SK-N-MC (cell line): ENCODE data around the gene FXR2.
"Not testable (repeated sequence)": the region's sequence is repeated elsewhere in the genome, so short reads cannot be mapped to it uniquely, and the experiment has no call there.

Experiments
- DNase-seq: peaks from one replicate; pipeline ENCODE4 v3.0.0-alpha.2; 2011; ENCODE audit warnings: low read depth, low spot score
- H3K27ac ChIP-seq: fragments of 200-600 bp; sonication (generic); 2 replicates; pipeline ENCODE4 v1.5.1; 2016; ENCODE audit warnings: mixed run types
- H3K36me3 ChIP-seq: fragments of 200-600 bp; sonication (generic); 2 replicates; pipeline ENCODE4 v1.6.1; 2017; ENCODE audit warnings: antibody characterized with exemption, low read length, mixed read lengths; ENCODE audit not compliant: insufficient read depth
- H3K4me3 ChIP-seq: fragments of 200-600 bp; sonication (generic); 2 replicates; pipeline ENCODE4 v1.5.1; 2016
- H3K9ac ChIP-seq: fragments of 200-600 bp; sonication (generic); 2 replicates; pipeline ENCODE4 v1.8.0; 2017; ENCODE audit warnings: mixed run types, mixed read lengths; ENCODE audit not compliant: insufficient read length
- H3K9me3 ChIP-seq: fragments of 200-600 bp; sonication (generic); 2 replicates; pipeline ENCODE4 v1.6.1; 2017; ENCODE audit warnings: low read depth, mild to moderate bottlenecking, antibody characterized with exemption, low read length, moderate library complexity, mixed read lengths
- EZH2 ChIP-seq: fragments of 200-600 bp; sonication (generic); IDR thresholded peaks from one replicate; pipeline ENCODE4 v1.6.1; 2017; ENCODE audit warnings: antibody characterized with exemption
- FOXP2 ChIP-seq: optimal IDR thresholded peaks from 2 replicates; pipeline ENCODE3; 2011; ENCODE audit warnings: mild to moderate bottlenecking, moderate library complexity; ENCODE audit not compliant: insufficient read depth; ENCODE audit errors: extremely low read length, control extremely low read depth
- POLR2AphosphoS5 ChIP-seq: IDR thresholded peaks from 2 replicates; pipeline ENCODE4 v1.6.1; 2012; ENCODE audit warnings: mild to moderate bottlenecking, low read depth, low read length, borderline replicate concordance

The FXR2 gene

GRCh38 chr17:7620835-7621234 lies 6.1 kb upstream of the FXR2 start:
- no peak overlapping the region for H3K4me3 ChIP-seq
- TF ChIP-seq FOXP2, result no peak
- TF ChIP-seq EZH2, result no peak
- no peak for TF ChIP-seq POLR2AphosphoS5
- no peak overlapping the region for H3K9ac ChIP-seq
- no peak for DNase-seq
- H3K27ac ChIP-seq, result no peak overlapping the region
- no peaks in the 10 kb centered on the region for H3K9me3 ChIP-seq
- H3K36me3 ChIP-seq, result no peaks in the 10 kb centered on the region

DNA sequence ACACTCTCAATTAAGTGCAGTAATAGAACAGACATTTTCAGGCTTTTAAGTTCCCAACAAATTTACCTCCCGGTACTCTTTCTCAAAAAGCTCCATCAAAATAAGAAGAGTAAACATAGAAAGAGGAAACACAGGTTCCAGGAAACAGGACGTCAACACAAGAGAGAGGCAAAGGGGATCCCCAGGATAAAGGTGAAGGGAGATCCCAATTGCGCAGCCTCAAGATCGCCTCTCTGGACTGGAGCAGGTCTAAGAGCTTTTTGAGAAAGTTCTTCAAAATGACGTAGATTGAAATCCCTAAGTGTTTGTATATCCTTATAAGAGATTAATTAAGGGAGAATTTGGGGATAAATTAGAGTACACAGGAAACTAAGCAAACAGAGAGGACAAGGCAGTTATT lies 3.9 kb upstream of the FXR2 start:
- Histone ChIP-seq H3K9me3 (no peaks in the 10 kb centered on the region), H3K27ac (no peak overlapping the region), H3K4me3 (no peak overlapping the region), H3K36me3 (no peaks in the 10 kb centered on the region), H3K9ac (no peak overlapping the region)
- no peak for DNase-seq
- TF ChIP-seq FOXP2, result no peak
- no peak for TF ChIP-seq EZH2
- no peak for TF ChIP-seq POLR2AphosphoS5

DNA sequence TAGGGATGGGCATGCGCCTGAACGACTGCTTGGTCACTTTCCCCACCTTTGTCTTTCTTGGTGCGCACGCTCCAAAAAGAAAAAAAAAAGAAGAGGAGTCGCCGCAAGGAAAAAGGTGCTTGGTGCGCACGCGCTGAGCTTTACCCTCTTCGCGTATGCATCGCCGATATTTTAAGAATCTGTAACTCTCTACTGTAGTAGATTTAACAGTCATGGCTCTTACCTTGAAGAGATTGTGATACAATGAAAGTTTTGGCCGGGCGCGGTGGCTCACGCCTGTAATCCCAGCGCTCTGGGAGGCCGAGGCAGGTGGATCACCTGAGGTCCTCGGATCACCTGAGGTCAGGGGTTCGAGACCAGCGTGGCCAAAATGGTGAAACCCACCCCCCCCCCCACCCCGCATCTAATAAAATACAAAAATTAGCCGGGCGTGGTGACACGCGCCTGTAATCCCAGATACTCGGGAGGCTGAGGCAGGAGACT lies 609 bp upstream of the FXR2 start:
- peak overlapping the region; percentile 91 for H3K27ac ChIP-seq
- no peak for DNase-seq
- peak overlapping the region; percentile 65 for H3K9ac ChIP-seq
- H3K36me3 ChIP-seq, result peaks cover 20% of the 10 kb centered on the region
- TF ChIP-seq EZH2 (no peak), POLR2AphosphoS5 (peak; percentile 48; the same call in 1 of the 2 replicates)
- H3K4me3 ChIP-seq, result peak overlapping the region; percentile 79
- H3K9me3 ChIP-seq, result no peaks in the 10 kb centered on the region

GRCh38 chr17:7613769-7614424 lies 800 bp downstream of the FXR2 start:
- H3K27ac ChIP-seq, result peak overlapping the region; percentile 57
- TF ChIP-seq POLR2AphosphoS5 (no peak), EZH2 (no peak), FOXP2 (no peak)
- H3K9ac ChIP-seq, result peak overlapping the region; percentile 94
- DNase-seq, result no peak
- peaks cover 24% of the 10 kb centered on the region for H3K36me3 ChIP-seq
- H3K9me3 ChIP-seq, result no peaks in the 10 kb centered on the region
- peak overlapping the region; percentile 97 for H3K4me3 ChIP-seq

DNA sequence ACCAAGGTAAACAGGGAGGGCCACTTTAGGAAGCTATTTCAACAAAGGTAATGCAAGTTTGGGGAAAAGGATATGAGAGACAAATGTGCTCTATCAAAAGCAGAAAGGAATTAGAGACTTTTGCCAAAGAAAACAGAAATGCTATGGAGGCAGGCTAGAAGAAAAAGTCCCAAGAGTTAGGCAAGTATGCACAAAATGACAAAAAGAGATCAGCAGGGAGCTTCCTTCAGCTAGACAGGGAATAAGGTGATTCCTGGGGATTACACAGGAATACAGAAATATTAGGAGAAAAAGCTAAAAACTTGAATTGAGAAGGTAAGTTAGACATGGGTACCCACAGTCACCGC lies 2.4 kb downstream of the FXR2 start:
- peak overlapping the region; percentile 10; the same call in 1 of the 2 replicates for H3K27ac ChIP-seq
- no peaks in the 10 kb centered on the region for H3K9me3 ChIP-seq
- peak overlapping the region; percentile 57 for H3K9ac ChIP-seq
- TF ChIP-seq EZH2 (no peak), FOXP2 (no peak), POLR2AphosphoS5 (no peak)
- H3K36me3 ChIP-seq, result peaks cover 24% of the 10 kb centered on the region
- no peak for DNase-seq
- peak overlapping the region; percentile 64 for H3K4me3 ChIP-seq

DNA sequence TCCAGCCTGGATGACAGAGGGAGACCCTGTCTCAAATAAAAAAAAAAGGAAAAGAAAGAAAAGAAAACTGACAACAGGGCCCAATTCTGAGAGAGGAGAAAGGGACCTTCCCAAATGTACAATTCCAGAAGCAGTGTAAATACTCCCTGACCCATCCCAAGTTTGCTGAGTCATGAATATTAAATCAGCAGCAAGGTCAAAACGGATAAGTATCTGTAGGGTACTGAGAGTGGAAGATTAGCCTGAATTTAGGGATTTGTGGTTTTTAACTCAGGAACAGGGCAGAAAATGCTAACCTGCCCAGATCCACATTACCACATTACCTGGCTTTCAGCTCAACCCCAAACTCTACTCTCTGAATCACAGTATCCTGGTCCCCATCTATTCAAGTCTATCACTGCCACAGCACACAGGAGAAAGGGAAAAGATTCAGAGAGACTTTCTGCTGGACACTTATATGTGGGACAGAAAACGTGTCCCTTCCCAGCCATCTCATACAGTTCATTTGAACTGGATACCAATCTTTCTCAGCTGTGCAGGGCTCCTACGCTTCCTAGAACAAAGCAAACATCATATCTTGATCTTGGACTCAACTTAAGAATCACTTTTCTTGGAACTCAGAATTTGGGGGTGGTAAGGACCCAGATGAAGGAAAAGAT lies 2.9 kb downstream of the FXR2 start:
- Histone ChIP-seq H3K36me3 (peaks cover 25% of the 10 kb centered on the region), H3K9me3 (no peaks in the 10 kb centered on the region), H3K4me3 (peak overlapping the region; percentile 64), H3K9ac (peak overlapping the region; percentile 57), H3K27ac (peak overlapping the region; percentile 31; the same call in 1 of the 2 replicates)
- TF ChIP-seq EZH2 (no peak), POLR2AphosphoS5 (no peak), FOXP2 (no peak)
- DNase-seq, result no peak

DNA sequence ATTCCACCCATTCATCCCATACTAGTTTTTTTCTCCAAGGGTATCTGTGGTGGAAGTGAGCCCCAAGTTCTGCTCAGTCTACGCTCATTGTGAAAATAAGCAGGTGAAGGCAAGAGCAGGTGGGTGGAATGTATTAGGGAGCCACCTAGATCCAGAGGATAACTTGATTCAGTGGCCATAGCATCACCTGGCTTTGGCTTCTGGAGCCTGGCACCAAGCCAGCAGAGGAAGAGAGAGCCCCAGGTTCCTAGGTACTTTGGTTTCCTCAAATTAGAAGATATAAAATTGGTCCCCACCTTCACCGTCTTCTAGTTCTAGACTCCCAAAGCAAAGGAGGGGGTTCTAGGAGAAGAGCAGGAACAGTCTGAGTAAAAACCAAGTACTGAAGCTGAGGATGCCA lies 4.1 kb downstream of the FXR2 start:
- DNase-seq, result no peak
- Histone ChIP-seq H3K9ac (no peak overlapping the region), H3K4me3 (no peak overlapping the region), H3K9me3 (no peaks in the 10 kb centered on the region), H3K27ac (no peak overlapping the region), H3K36me3 (peaks cover 36% of the 10 kb centered on the region)
- no peak for TF ChIP-seq POLR2AphosphoS5
- TF ChIP-seq EZH2, result no peak
- TF ChIP-seq FOXP2, result no peak

DNA sequence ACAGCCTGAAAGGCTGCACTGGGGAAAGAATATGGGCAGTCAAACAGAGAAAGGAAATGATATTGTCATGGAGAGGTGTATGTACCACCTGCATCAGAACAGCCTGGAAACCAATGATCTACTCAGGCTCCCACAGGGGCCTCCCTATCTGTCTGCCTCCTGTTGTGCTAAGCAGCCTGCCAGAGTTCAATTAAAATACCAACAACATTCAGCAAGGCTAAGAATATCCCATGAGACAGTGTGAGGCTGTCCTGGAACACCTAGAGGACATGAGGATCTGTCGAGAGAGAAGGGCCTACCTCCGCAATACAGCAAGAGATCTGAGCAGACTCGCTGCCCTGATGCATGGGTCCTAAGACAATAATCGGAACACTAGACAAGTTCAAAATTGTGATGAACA lies 8.4 kb downstream of the FXR2 start:
- peaks cover 58% of the 10 kb centered on the region for H3K36me3 ChIP-seq
- no peak overlapping the region for H3K4me3 ChIP-seq
- H3K27ac ChIP-seq, result no peak overlapping the region
- H3K9me3 ChIP-seq, result no peaks in the 10 kb centered on the region
- H3K9ac ChIP-seq, result no peak overlapping the region
- TF ChIP-seq POLR2AphosphoS5, result no peak
- no peak for TF ChIP-seq FOXP2
- no peak for TF ChIP-seq EZH2
- no peak for DNase-seq

- H3K27ac ChIP-seq, DNase-seq: not testable (repeated sequence)
- H3K36me3 ChIP-seq, result peaks cover 83% of the 10 kb centered on the region
Observed at GRCh38 chr17:7597561-7597960, 17.1 kb downstream of the FXR2 start.

More at GRCh38 chr17:7597561-7597960, 17.1 kb downstream of the FXR2 start:
- not testable (repeated sequence) for H3K9me3 ChIP-seq, H3K4me3 ChIP-seq, H3K9ac ChIP-seq
